HG03565 (cell line): ENCODE results near the gene CREB3L4.
"Not testable (repeated sequence)": the region's sequence is repeated elsewhere in the genome, so short reads cannot be mapped to it uniquely, and the experiment has no call there.

ENCODE experiments used
- ATAC-seq: cut with Tn5 transposase; IDR thresholded peaks from one replicate; pipeline ENCODE4 v1.9.1; 2021; ENCODE audit warnings: mild to moderate bottlenecking, moderate library complexity; ENCODE audit not compliant: unreplicated experiment

Gene CREB3L4

DNA sequence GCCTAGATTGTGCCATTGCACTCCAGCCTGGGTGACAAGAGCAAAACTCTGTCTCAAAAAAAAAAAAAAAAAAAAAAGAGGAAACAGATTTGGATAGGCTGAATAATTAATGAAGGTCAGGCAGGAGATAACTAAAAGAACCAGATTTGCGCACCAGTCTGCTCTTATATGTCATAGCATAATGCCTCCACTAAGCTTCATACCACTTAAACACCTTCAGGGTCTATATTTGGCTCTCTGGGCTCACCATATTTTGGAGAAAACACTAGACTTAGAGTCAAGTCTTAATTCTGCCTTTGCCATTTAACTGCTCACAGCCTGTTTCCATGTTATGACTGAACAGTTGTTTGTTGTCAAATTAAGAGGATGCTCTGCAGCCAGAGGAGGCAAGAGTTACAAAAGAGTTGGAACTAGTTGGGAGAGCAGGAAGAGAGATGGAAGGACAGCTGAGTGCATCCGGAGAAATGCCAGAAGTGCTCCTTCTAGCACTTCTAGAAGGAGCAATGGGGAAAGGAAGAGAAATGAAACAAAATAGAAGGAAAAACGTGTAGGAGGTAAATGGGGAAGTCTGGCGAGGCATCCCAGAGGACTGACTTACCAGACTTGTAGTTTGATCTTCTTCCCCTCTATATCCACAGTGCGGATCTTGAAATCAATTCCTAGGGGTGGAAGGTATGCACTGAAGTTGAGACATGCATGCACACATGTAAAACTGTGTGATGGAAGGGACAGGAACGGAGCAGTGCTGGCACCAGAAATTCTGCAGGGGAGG lies 16.6 kb downstream of the CREB3L4 start:
- no peak for ATAC-seq

- ATAC-seq: no peak
These were observed 17.7 kb downstream of the CREB3L4 start for GRCh38 chr1:153985341-153985912.

DNA sequence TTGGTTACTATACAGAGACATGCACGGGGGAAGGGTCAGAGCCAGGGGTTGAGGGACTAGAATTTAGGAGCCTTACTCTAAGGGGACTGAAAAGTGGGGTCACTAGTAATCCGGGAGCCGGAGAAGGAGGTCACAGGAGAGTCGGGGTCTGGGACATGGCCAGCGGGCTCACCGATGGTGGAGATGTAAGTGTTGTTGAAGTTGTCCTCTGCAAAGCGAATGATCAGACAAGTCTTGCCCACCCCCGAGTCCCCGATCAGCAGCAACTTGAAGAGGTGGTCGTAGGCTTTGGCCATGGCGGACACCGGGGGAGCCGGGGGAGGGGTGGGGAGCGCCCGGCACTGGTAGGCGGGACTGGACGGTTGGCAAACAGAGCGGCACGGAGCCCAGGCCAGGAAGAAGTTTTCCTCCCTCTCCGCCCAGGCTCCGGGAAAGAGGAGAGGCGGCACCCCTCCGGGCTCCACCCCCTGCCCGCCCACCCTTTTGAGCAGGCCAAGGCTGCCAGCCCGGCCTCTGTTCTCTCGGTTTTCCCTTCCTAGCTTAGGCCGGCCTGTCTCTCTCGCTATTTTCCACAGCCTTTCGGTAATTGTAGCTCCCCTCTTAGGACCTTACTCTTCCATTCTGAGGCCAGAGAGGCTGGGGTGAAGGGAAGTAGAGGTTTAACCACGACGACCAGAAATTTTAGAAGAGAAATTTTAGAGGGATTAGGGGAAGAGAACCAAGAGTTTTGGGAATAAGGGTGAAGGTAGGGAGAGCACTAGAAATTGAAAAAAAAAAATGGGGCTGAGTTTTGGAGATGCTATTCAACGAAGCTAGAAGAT lies 18.4 kb downstream of the CREB3L4 start, which contains the start of gene RAB13:
Gene RAB13, minus strand, starts transcription at position 399 of the 821 bp plus-strand sequence. Its CDS starts 103 bp downstream, at position 296.
- no peak for ATAC-seq

GRCh38 chr1:153987621-153988020 lies 19.9 kb downstream of the CREB3L4 start:
- ATAC-seq: no peak

DNA sequence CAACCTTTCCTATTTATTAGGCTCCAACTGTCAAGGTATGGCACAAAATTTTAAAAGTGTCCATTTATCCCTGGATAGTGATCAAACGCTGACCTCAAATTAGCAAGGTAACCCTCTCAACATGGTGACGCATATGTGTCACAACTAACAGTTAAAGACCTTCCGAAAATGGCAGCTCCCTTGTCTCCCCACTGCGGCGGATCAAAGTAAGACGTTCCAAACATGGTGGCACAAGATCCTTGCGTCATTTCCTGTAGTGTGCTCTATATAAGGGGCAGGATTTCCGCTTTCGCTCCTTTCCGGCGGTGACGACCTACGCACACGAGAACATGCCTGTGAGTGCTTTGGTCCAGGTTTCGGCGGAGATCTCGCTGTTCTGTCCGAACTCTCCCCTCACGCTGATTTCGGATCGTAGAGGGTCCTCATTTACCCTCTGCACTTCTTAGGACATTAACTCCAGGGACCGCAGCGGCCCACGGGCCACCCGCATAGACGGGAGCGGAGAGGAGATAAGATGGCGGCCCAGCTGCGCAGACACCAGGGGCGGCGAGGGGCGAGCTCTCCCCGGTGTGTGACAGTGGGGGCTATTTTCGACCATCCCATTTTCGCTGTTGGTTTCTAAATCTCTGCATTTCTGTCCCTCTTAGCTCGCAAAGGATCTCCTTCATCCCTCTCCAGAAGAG lies 22.9 kb downstream of the CREB3L4 start, which contains the start of gene RPS27:
Gene RPS27, plus strand, starts transcription at position 295 of the 683 bp plus-strand sequence. Its CDS starts 35 bp downstream, at position 330.
- ATAC-seq: peak; percentile 80

DNA sequence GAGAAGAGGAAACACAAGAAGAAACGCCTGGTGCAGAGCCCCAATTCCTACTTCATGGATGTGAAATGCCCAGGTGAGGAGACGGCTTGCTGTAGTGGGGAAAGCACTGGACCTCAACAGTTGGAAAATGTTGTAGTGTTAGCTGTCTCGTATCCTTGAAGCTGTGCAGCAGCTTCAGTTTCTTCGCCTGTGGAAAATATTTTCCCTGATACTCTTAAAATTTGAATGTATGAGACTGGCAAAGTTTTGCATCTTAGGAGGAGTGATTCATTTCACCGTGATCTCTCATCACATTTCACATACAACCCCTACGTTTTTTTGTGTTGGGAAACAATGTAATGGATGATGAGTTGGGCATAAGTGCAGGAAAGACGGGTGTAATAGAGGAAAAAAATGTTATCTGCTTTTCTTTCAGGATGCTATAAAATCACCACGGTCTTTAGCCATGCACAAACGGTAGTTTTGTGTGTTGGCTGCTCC lies 23.5 kb downstream of the CREB3L4 start:
- ATAC-seq: no peak

GRCh38 chr1:153991806-153992205 lies 24.1 kb downstream of the CREB3L4 start:
- ATAC-seq: no peak

GRCh38 chr1:153995202-153995601 lies 27.5 kb downstream of the CREB3L4 start:
- ATAC-seq: no peak

DNA sequence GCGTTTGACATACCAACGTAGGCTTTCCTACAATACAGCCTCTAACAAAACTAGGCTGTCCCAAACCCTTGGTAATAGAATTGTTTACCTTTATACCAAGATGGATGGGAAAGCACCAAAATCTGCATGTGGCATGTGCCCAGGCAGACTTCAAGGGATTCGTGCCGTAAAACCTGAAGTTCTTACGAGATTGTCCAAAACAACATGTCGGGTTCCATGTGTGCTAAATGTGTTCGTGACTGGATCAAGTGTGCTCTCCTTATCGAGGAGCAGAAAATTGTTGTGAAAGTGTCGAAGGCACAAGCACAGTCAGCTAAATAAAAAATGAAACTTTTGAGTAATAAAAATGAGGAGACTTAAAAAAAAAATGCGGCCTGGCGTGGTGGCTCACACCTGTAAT lies 27.9 kb downstream of the CREB3L4 start:
- ATAC-seq: no peak

DNA sequence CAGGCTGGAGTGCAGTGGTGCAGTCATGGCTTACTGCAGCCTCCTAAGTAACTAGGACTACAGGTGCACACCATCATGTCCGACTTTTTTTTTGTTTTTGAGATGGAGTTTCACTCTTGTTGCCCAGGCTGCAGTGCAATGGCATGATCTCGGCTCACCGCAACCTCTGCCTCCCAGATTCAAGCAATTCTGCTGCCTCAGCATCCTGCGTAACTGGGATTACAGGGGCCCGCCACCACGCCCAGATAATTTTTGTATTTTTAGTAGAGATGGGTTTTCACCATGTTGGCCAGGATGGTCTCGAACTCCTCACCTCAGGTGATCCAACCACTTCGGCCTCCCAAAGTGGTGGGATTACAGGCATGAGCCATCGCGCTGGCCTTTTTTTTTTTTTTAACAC lies 29.2 kb downstream of the CREB3L4 start:
- ATAC-seq: not testable (repeated sequence)

GRCh38 chr1:154000420-154000819 lies 32.7 kb downstream of the CREB3L4 start:
- ATAC-seq: no peak

DNA sequence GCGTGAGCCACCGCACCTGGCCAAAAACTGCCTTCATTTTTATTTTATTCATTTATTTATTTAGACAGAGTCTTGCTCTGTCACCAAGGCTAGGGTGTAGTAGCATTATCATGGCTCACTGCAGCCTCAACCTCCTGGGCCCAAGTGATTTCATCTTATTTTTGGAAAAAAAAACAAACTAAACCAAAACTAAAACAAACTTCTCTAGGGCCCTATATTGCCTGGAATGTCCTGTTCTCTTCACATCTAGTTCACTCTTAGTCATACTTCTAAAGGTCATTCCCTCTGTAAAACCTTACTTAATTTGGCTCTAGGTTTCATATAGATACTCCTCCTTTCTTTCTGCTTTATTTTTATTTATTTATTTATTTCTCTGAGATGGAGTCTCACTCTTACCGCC lies 38.4 kb downstream of the CREB3L4 start:
- no peak for ATAC-seq

DNA sequence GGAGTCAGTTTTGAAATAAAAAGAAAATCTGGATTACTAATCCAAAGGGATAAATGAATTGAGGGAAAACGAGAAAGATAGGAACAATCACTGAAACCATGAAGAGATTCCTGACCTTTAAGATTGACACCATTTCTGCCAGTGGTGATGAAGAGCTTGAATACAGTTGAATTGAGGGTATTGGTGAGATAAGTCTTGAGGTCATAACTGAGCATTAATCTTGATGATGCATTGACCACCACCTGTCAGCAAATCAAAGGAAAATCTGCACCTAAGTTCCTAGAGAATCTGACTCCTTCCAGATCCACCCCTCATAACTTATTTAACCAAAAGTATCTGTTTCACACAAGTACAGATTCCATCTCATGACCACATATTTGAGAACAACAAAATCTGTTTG lies 44.4 kb downstream of the CREB3L4 start:
- no peak for ATAC-seq

DNA sequence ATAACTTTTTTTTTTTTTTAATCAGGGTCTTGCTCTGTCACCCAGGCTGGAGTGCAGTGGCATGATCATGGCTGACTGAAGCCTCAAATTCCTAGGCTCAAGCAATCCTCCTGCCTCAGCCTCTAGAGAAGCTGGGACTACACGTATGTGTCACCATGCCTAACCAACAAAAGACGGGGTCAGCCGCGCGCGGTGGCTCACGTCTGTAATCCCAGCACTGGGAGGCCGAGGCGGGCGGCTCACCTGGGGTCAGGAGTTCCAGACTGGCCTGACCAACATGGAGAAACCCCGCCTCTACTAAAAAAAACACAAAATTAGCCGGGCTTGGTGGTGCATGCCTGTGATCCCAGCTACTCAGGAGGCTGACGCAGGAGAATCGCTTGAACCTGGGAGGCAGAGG lies 44.8 kb downstream of the CREB3L4 start:
- ATAC-seq: not testable (repeated sequence)

DNA sequence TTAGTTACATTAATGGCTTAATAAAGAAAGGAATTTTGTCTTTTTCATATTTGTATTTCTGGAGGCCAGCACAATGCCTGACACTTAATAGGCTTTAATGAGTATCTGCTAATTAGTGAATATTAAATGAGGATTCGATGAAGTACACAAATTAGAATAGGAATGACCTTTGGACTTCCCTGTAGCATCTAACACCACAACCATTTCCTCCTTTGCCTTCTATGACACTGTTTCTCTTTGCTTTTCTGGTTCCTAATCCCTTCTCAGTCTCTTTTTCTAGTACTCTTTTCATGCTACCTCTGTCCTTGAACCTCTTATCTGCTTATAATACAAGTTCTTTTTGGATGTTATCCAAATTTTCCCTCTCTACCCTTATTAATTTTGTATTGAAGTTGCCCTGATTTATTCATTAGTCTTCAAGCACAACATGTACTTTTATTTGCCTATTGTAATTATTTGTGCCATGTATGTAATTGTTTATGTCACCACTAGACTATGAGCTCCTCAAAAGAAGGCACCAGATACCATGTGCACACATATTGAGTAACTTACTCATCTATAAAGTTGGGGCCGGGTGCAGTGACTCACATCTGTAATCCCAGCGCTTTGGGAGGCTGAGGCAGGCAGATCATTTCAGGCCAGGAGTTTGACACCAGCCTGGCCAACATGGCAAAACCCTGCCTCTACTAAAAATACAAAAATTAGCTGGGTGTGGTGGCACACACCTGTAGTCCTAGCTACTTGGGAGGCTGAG lies 46.6 kb downstream of the CREB3L4 start:
- ATAC-seq: no peak

DNA sequence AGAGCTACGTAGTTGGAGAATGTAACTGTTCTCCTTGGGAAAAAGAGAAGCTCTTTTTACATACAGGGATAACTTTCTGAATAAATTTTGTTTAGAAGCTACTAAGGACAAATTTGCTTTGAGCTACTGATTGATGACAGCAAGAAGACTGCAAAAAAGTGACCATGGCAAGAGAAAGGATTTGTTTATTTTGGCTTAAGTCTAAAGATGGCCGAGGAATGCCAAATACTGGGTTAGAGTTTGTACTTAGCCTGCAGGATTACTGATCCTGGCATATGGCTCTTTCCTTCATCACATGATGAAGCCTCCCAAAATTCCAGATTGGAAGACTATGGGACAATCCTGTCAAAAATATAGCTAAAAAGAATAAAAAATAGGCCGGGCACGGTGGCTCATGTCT lies 51.6 kb downstream of the CREB3L4 start:
- ATAC-seq: no peak

GRCh38 chr1:154019940-154020339 lies 52.2 kb downstream of the CREB3L4 start:
- ATAC-seq: no peak
